ENCODE results near the gene KCNK7. TPM values are rescaled to one million over a fixed set of nuclear protein-coding genes. Genes with fewer than 3 reads are reported as not detected.

KCNK7 gene
- total RNA-seq, 1 experiment from 2014 or later, result 0.69 TPM

DNA sequence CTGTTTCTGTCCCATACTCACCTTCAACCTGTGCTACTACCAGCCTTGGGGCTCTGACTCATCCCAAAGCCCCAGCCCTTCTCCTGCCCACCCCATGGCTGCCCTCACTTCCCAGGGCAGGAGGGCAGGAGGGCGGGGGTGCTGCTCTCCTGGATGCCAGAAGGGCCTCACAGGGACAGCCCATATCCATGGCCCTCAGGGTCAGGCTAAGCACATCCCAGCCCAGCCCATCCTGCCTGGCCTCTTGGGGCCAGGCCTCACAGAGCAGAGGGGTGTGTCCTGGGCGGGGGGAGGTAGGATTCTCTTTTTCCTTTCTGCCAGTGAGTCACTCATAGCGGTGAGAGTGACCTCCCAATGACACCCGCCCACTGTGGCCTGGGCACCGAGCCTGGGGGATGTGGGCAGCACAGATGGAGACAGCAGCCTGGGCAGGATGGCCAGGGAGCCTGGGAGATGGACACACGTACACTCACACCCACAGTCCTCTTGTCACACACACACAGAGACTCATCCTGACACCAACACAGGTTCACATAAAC lies 39.8 kb downstream of the KCNK7 start:
- in situ Hi-C loops (cut with HindIII; ENCODE audit: low pct_unique_long_range_greater_than_20kb, low sequenced_read_pairs) (no loop called here), intact Hi-C loops (cut with micrococcal nuclease; ENCODE audit: unreplicated experiment) (loop anchor here (10.0 kb wide), 1 partner anchor 299 kb away; the partner anchor contains the start of gene CFL1)
- ChIA-PET CTCF (interaction anchor here (0.6 kb wide), 1 partner anchor 39 kb away, joined by 3 read pairs; no protein-coding TSS in a partner anchor), POLR2A (no interaction called here)
- DNase-seq (ENCODE audit: low read depth, low spot score), result peak; percentile 73
- no peaks in the 10 kb centered on the region for H3K27me3 ChIP-seq (ENCODE audit: control insufficient read depth, insufficient read depth, low read length)
- peak overlapping the region in 1 of 2 experiments; percentile 57; a peak in 2 of 4 replicates for H3K4me3 ChIP-seq (ENCODE audit: low read depth in 2 of 2, low read length in 2 of 2)
- no peak for TF ChIP-seq SIN3A (IDR thresholded peaks at IDR 0.05; ENCODE audit: borderline replicate concordance, insufficient read depth, low read depth, low read length)
- TF ChIP-seq, protein P1, sequence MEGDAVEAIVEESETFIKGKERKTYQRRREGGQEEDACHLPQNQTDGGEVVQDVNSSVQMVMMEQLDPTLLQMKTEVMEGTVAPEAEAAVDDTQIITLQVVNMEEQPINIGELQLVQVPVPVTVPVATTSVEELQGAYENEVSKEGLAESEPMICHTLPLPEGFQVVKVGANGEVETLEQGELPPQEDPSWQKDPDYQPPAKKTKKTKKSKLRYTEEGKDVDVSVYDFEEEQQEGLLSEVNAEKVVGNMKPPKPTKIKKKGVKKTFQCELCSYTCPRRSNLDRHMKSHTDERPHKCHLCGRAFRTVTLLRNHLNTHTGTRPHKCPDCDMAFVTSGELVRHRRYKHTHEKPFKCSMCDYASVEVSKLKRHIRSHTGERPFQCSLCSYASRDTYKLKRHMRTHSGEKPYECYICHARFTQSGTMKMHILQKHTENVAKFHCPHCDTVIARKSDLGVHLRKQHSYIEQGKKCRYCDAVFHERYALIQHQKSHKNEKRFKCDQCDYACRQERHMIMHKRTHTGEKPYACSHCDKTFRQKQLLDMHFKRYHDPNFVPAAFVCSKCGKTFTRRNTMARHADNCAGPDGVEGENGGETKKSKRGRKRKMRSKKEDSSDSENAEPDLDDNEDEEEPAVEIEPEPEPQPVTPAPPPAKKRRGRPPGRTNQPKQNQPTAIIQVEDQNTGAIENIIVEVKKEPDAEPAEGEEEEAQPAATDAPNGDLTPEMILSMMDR (IDR thresholded peaks at IDR 0.05), result no peak
- TF ChIP-seq TCF7L2 (IDR thresholded peaks at IDR 0.05; ENCODE audit: low read depth, low read length), result no peak
- TF ChIP-seq POLR2AphosphoS5 (IDR thresholded peaks at IDR 0.05; ENCODE audit: low read depth, low read length), result no peak
- TF ChIP-seq REST (IDR thresholded peaks at IDR 0.05; ENCODE audit: insufficient read depth in 1 of 2, low read depth in 2 of 2, low read length in 1 of 2), result no peak
- no peaks in the 10 kb centered on the region for H3K36me3 ChIP-seq (ENCODE audit: control insufficient read depth, insufficient read depth, low read length)
- peaks cover 78% of the 10 kb centered on the region for H3K4me1 ChIP-seq (ENCODE audit: control insufficient read depth, insufficient read depth, low read length)
- peak; percentile 15 for ATAC-seq
- no peaks in the 10 kb centered on the region for H3K9me3 ChIP-seq (ENCODE audit: control insufficient read depth, insufficient read depth, low read depth, low read length)
- BruUV-seq (replicated peaks), result no TSS peak
- peak overlapping the region; percentile 58 for H3K27ac ChIP-seq (ENCODE audit: low read length)

DNA sequence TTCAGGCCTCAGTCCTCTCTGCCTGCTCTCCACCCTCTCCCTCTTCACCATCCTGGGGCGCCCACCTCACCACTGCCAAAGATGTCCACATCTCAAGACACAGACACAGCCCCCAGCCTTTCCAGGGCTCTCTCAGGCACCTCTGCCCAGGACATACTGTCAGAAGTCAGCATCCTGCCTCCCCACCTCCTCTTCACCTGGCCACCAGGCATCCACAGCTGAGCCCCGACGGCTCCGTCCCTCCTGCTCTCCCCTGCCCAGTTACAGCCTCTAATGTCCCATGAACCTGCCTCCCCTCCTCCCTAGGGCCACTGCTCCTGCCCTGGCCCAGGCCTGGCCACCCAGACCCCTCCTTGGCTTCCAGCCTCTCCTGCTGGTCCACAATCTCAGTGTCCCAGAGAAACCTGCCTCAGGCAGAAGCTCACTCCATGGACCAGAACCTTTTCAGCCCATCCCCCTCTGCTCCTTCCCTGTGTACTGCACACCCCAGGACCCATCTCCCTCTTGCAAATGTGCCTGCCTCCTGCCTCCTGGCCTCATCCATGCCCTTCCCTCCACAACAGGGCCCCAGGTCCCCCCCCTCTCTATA lies 40.7 kb downstream of the KCNK7 start:
- peak overlapping the region; percentile 48 for H3K27ac ChIP-seq (ENCODE audit: low read length)
- no peak for ATAC-seq
- no peak for DNase-seq (ENCODE audit: low read depth, low spot score)
- ChIA-PET POLR2A (no interaction called here), CTCF (interaction anchor here (0.6 kb wide), 1 partner anchor 38 kb away, joined by 3 read pairs; no protein-coding TSS in a partner anchor)
- H3K4me3 ChIP-seq (ENCODE audit: low read depth in 2 of 2, low read length in 2 of 2), result no peak overlapping the region
- no peak for TF ChIP-seq SIN3A (IDR thresholded peaks at IDR 0.05; ENCODE audit: borderline replicate concordance, insufficient read depth, low read depth, low read length)
- TF ChIP-seq POLR2AphosphoS5 (IDR thresholded peaks at IDR 0.05; ENCODE audit: low read depth, low read length), result no peak
- no peak for TF ChIP-seq TCF7L2 (IDR thresholded peaks at IDR 0.05; ENCODE audit: low read depth, low read length)
- TF ChIP-seq REST (IDR thresholded peaks at IDR 0.05; ENCODE audit: insufficient read depth in 1 of 2, low read depth in 2 of 2, low read length in 1 of 2), result no peak
- TF ChIP-seq, protein P1 (IDR thresholded peaks at IDR 0.05), result no peak
- H3K36me3 ChIP-seq (ENCODE audit: control insufficient read depth, insufficient read depth, low read length), result no peaks in the 10 kb centered on the region
- intact Hi-C loops (cut with micrococcal nuclease; ENCODE audit: unreplicated experiment), result loop anchor here (10.0 kb wide), 1 partner anchor 300 kb away; the partner anchor contains the start of gene CFL1
- in situ Hi-C loops (cut with HindIII; ENCODE audit: low pct_unique_long_range_greater_than_20kb, low sequenced_read_pairs), result no loop called here
- H3K9me3 ChIP-seq (ENCODE audit: control insufficient read depth, insufficient read depth, low read depth, low read length), result no peaks in the 10 kb centered on the region
- peaks cover 70% of the 10 kb centered on the region for H3K4me1 ChIP-seq (ENCODE audit: control insufficient read depth, insufficient read depth, low read length)
- no peaks in the 10 kb centered on the region for H3K27me3 ChIP-seq (ENCODE audit: control insufficient read depth, insufficient read depth, low read length)
- BruUV-seq (replicated peaks), result no TSS peak

Data from Panc1 (cell line).